GM23248 (cell line): ENCODE results near the gene PIP4K2A.

Experiments
- EZH2 ChIP-seq: fragments of 200-600 bp; sonication (generic); IDR thresholded peaks from 2 replicates; pipeline ENCODE4 v1.6.1; 2018; ENCODE audit warnings: antibody characterized with exemption, mild to moderate bottlenecking; ENCODE audit not compliant: insufficient read depth, poor library complexity, severe bottlenecking
- EZH2phosphoT487 ChIP-seq: fragments of 200-600 bp; sonication (generic); IDR thresholded peaks from 2 replicates; pipeline ENCODE4 v1.6.1; 2018; ENCODE audit warnings: antibody characterized with exemption, moderate library complexity, mild to moderate bottlenecking, low read depth; ENCODE audit not compliant: insufficient read depth

DNA sequence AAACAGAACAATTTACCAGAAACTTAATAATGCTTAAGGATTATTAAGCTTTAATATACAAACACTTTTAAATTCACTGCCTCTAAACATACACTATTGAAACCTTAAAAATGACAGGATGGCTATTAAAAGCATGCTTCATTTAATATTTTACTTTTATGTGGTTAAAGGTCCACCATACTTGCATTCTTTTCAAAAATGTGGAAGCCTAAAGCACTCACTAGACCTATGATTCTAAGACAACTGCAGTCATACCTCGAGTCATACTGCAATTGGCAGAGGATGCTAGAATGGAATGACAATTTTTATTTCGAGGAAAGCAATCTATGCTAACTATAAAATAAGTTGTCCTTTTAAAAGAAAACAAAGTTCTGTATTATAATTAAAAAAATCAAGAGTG, 85.3 kb downstream of the PIP4K2A start:
- no peak for TF ChIP-seq EZH2
- no peak for TF ChIP-seq EZH2phosphoT487
